22Rv1 (cell line): ENCODE measurements around the gene LHPP.

ENCODE experiments used
- H3K27ac ChIP-seq: fragments of 450-650 bp; 2 replicates; pipeline ENCODE4 v1.5.1; 2017
- CTCF ChIP-seq: fragments of 450-650 bp; IDR thresholded peaks from 2 replicates; pipeline ENCODE4 v1.5.1; 2017; ENCODE audit warnings: mild to moderate bottlenecking
- ZFX ChIP-seq: fragments of 450-650 bp; IDR thresholded peaks from 2 replicates; pipeline ENCODE4 v1.6.1; 2017; ENCODE audit warnings: antibody characterized with exemption, borderline replicate concordance

The LHPP gene

GRCh38 chr10:124419635-124420034, 42.0 kb upstream of the LHPP start:
- TF ChIP-seq CTCF (no peak), ZFX (no peak)
- H3K27ac ChIP-seq: 0 out of 2 replicates have a peak overlapping the region, but pooled peaks have one; percentile 59

- no peak overlapping the region for H3K27ac ChIP-seq
- TF ChIP-seq CTCF (no peak), ZFX (no peak)
Observed at GRCh38 chr10:124420254-124420653, 41.4 kb upstream of the LHPP start.

GRCh38 chr10:124422742-124423141, 38.9 kb upstream of the LHPP start:
- H3K27ac ChIP-seq: no peak overlapping the region
- TF ChIP-seq CTCF: no peak
- no peak for TF ChIP-seq ZFX

- TF ChIP-seq ZFX: no peak
- TF ChIP-seq CTCF: no peak
- no peak overlapping the region for H3K27ac ChIP-seq
Observed at GRCh38 chr10:124423813-124424212, 37.8 kb upstream of the LHPP start.

- no peak for TF ChIP-seq ZFX
- TF ChIP-seq CTCF: no peak
- H3K27ac ChIP-seq: no peak overlapping the region
Observed at GRCh38 chr10:124425227-124425962, 36.2 kb upstream of the LHPP start.

- no peak for TF ChIP-seq CTCF
- no peak for TF ChIP-seq ZFX
- no peak overlapping the region for H3K27ac ChIP-seq
Observed at GRCh38 chr10:124428207-124428777, 33.3 kb upstream of the LHPP start.

GRCh38 chr10:124429576-124429975, 32.0 kb upstream of the LHPP start:
- TF ChIP-seq CTCF (no peak), ZFX (no peak)
- H3K27ac ChIP-seq: no peak overlapping the region
